ENCODE data around the gene RNF152. TPM values are rescaled to one million over a fixed set of nuclear protein-coding genes. Genes with fewer than 3 reads are reported as not detected.

Gene RNF152
- total and polyA plus RNA-seq, 12 donors = 1.5 to 31.1 (median 11.2) TPM

- intact Hi-C loops (cut with DNase I) = loop anchor here in 1 of 2 donors (5.0 kb wide), 1 partner anchor 261 kb away; no protein-coding TSS in a partner anchor
- Histone ChIP-seq H3K4me3 (no peak overlapping the region), H3K27me3 (no peaks in the 10 kb centered on the region), H3K4me1 (replicated peaks in 1 of 2) (peaks cover 5% of the 10 kb centered on the region in 2 donors), H3K9me3 (replicated peaks in 1 of 3) (no peaks in the 10 kb centered on the region), H3K36me3 (replicated peaks in 1 of 2) (no peaks in the 10 kb centered on the region), H3K27ac (no peak overlapping the region)
- WGBS, 4 donors = 70 to 82% (median 77%) methylated on average over 5 of the region's 5 CpGs
- TF ChIP-seq, protein P1, sequence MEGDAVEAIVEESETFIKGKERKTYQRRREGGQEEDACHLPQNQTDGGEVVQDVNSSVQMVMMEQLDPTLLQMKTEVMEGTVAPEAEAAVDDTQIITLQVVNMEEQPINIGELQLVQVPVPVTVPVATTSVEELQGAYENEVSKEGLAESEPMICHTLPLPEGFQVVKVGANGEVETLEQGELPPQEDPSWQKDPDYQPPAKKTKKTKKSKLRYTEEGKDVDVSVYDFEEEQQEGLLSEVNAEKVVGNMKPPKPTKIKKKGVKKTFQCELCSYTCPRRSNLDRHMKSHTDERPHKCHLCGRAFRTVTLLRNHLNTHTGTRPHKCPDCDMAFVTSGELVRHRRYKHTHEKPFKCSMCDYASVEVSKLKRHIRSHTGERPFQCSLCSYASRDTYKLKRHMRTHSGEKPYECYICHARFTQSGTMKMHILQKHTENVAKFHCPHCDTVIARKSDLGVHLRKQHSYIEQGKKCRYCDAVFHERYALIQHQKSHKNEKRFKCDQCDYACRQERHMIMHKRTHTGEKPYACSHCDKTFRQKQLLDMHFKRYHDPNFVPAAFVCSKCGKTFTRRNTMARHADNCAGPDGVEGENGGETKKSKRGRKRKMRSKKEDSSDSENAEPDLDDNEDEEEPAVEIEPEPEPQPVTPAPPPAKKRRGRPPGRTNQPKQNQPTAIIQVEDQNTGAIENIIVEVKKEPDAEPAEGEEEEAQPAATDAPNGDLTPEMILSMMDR (IDR thresholded peaks at IDR 0.05) = no peak
- TF ChIP-seq POLR2A (IDR thresholded peaks at IDR 0.05) = no peak
- no peak for DNase-seq
These were observed 5.9 kb upstream of the RNF152 start for GRCh38 chr18:61898640-61899101.

DNA sequence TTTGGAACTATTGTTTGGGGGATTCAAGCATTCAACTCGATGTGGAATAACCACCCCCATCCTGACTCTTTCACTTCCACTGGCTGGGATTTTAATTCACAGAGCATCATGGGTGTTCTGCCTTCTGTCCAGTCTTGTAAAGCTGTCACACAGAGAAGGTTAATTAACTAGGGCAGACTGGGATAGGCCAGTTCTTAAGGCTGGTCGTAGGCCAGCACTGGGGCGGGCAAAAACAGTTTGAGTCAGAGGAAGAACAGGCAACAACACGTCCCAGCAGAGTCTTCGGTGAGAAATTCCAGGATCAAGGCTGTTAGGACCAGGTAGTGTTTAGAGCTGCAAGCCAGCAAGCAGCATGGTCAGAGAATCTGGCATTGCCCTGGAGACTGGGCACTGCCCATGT lies 4.0 kb upstream of the RNF152 start:
- Histone ChIP-seq H3K4me3 (no peak overlapping the region), H3K9me3 (replicated peaks in 1 of 3) (no peaks in the 10 kb centered on the region), H3K27ac (no peak overlapping the region), H3K27me3 (no peaks in the 10 kb centered on the region), H3K4me1 (replicated peaks in 1 of 2) (peaks cover 16 to 20% of the 10 kb centered on the region in 2 donors), H3K36me3 (replicated peaks in 1 of 2) (no peaks in the 10 kb centered on the region)
- intact Hi-C loops (cut with DNase I) = loop anchor here in 1 of 2 donors (5.0 kb wide), 1 partner anchor 259 kb away; no protein-coding TSS in a partner anchor
- no peak for TF ChIP-seq POLR2A (IDR thresholded peaks at IDR 0.05)
- whole genome bisulfite sequencing, 4 donors = 22 to 44% (median 29%) methylated on average over 5 of the region's 5 CpGs
- DNase-seq = peak; percentile 40 to 80 (median 64)

DNA sequence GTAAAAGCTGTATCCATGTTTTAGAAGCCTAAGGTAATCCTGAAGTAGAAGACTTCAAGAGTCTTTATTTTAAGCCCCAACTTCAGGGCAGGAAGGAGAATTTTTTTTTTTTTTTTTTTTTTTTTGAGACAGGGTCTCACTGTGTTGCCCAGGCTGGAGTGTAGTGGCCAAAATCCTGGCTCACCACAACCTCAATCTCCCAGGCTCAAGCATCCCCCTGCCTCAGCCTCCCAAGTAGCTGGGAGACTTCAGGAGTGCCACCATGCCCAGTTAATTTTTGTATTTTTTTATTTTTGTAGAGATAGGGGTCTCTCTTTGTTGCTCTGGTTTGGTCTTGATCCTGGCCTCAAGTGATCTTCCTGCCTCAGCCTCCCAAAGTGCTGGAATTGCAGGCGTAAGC lies 3.3 kb upstream of the RNF152 start:
- 89 to 98% (median 94%) methylated on average over 1 of the region's 1 CpG for WGBS, 4 donors
- H3K27ac ChIP-seq = no peak overlapping the region
- H3K4me3 ChIP-seq = no peak overlapping the region
- intact Hi-C loops (cut with DNase I) = loop anchor here in 1 of 2 donors (5.0 kb wide), 1 partner anchor 259 kb away; no protein-coding TSS in a partner anchor
- H3K4me1 ChIP-seq (replicated peaks in 1 of 2) = peaks cover 21 to 23% of the 10 kb centered on the region in 2 donors
- H3K36me3 ChIP-seq (replicated peaks in 1 of 2) = no peaks in the 10 kb centered on the region
- H3K27me3 ChIP-seq = no peaks in the 10 kb centered on the region
- no peaks in the 10 kb centered on the region for H3K9me3 ChIP-seq (replicated peaks in 1 of 3)
- TF ChIP-seq POLR2A (IDR thresholded peaks at IDR 0.05) = no peak
- TF ChIP-seq, protein P1 (IDR thresholded peaks at IDR 0.05) = no peak
- DNase-seq = no peak

GRCh38 chr18:61894751-61895524 lies 2.1 kb upstream of the RNF152 start:
- Histone ChIP-seq H3K4me1 (replicated peaks in 1 of 2) (peaks cover 21 to 27% of the 10 kb centered on the region in 2 donors), H3K27me3 (no peaks in the 10 kb centered on the region), H3K9me3 (replicated peaks in 1 of 3) (no peaks in the 10 kb centered on the region), H3K36me3 (replicated peaks in 1 of 2) (no peaks in the 10 kb centered on the region), H3K27ac (peak overlapping the region in 3 of 5 donors; percentile 67 to 90 (median 82)), H3K4me3 (peak overlapping the region in 2 of 4 donors; percentile 69 to 76)
- WGBS, 4 donors = 25 to 30% (median 27%) methylated on average over 22 to 28 of the region's 28 CpGs
- intact Hi-C loops (cut with DNase I) = loop anchor here in 1 of 2 donors (5.0 kb wide), 1 partner anchor 258 kb away; no protein-coding TSS in a partner anchor
- TF ChIP-seq POLR2A (IDR thresholded peaks at IDR 0.05) = no peak
- TF ChIP-seq, protein P1 (IDR thresholded peaks at IDR 0.05) = no peak
- no peak for DNase-seq

Measured in adrenal gland (tissue), 12 donors.